HCT116 (cell line): ENCODE results near the gene DDI2. TPM values are rescaled to one million over a fixed set of nuclear protein-coding genes. Genes with fewer than 3 reads are reported as not detected.

Experiments used
- ATAC-seq: fragments of 200-7000 bp; cut with Tn5 transposase; 2 replicates; pipeline ENCODE4 v1.9.1; 2020; ENCODE audit warnings: mild to moderate bottlenecking, moderate library complexity
- BruUV-seq: library from RNA; stranded (reverse); fragments of 400-500 nt; replicated peaks from 2 replicates; lab custom pipeline; 2021; lab: Mats Ljungman, UMichigan
- CTCF ChIA-PET: fragments of 300-600 bp; sonication (Branson Sonifier 250); formaldehyde crosslinking; loops from one replicate; lab custom pipeline; 2021; ENCODE audit warnings: antibody characterized with exemption; lab: Charles Lee
- POLR2A ChIA-PET: fragments of 300-600, 350-600 bp; sonication (Branson Sonifier 250); formaldehyde crosslinking; loops from one replicate; lab custom pipeline; 2021; ENCODE audit warnings: antibody characterized with exemption; lab: Charles Lee
- RAD21 ChIA-PET, 2 experiments: fragments of 300-600 bp; sonication (Branson Sonifier 250); formaldehyde crosslinking; loops; one replicate each; lab custom pipeline; 2023; ENCODE audit warnings: low total read pairs in 2 of 2; ENCODE audit not compliant: uncharacterized antibody in 2 of 2, unreplicated experiment in 2 of 2, low non-redundant PET in 1 of 2; lab: Charles Lee
- DNase-seq: peaks from one replicate; pipeline ENCODE4 v3.0.0-alpha.2; 2010; ENCODE audit warnings: low read depth, low spot score
- H2AFZ ChIP-seq: fragments of 200-600 bp; shearing (Covaris generic), sonication (generic); 2 replicates; pipeline ENCODE4 v1.6.1; 2017; ENCODE audit warnings: low read depth, mixed run types, mixed read lengths, antibody characterized with exemption, low read length; ENCODE audit not compliant: poor library complexity, severe bottlenecking
- H3K27ac ChIP-seq: 2 replicates; pipeline ENCODE4 v1.5.1; 2012; ENCODE audit warnings: low read depth, low read length
- H3K27me3 ChIP-seq: fragments of 200-600 bp; sonication (generic); 2 replicates; pipeline ENCODE4 v1.6.1; 2016; ENCODE audit warnings: mixed run types, low read length, mixed read lengths; ENCODE audit not compliant: insufficient read depth
- H3K36me3 ChIP-seq, 2 experiments: fragments of 200-500 bp in 1 of 2; fragments of 200-600 bp in 1 of 2; sonication (Bioruptor generic) in 1 of 2; sonication (generic) in 1 of 2; 2 replicates each; pipeline versions ENCODE4 v1.5.1 to v1.6.1; 2014 to 2016; ENCODE audit warnings: low read length in 2 of 2, inconsistent platforms in 1 of 2, mixed read lengths in 1 of 2, mixed run types in 1 of 2; ENCODE audit not compliant: insufficient read depth in 2 of 2, control insufficient read depth in 1 of 2
- H3K4me1 ChIP-seq, 2 experiments: fragments of 200-600 bp in 1 of 2; sonication (generic) in 1 of 2; 2 replicates each; pipeline versions ENCODE4 v1.5.1 to v1.6.1; 2012 to 2017; ENCODE audit warnings: low read length in 2 of 2, inconsistent platforms in 1 of 2, mild to moderate bottlenecking in 1 of 2, mixed read lengths in 1 of 2, mixed run types in 1 of 2, moderate library complexity in 1 of 2; ENCODE audit not compliant: insufficient read depth in 2 of 2, control insufficient read depth in 1 of 2
- H3K4me2 ChIP-seq: fragments of 200-600 bp; sonication (generic); 2 replicates; pipeline ENCODE4 v1.6.1; 2017; ENCODE audit warnings: mixed run types, low read length, mixed read lengths
- H3K4me3 ChIP-seq, 2 experiments: fragments of 200-600 bp in 1 of 2; sonication (generic) in 1 of 2; replicated peaks in 1 of 2; 2 replicates each; pipeline ENCODE4 v1.5.1; 2011 to 2016; ENCODE audit warnings: low read length in 2 of 2, control low read depth in 1 of 2, low read depth in 1 of 2, mild to moderate bottlenecking in 1 of 2, mixed read lengths in 1 of 2, mixed run types in 1 of 2
- H3K79me2 ChIP-seq: fragments of 200-600 bp; sonication (generic); 2 replicates; pipeline ENCODE4 v1.6.1; 2017; ENCODE audit warnings: mild to moderate bottlenecking, mixed run types, low read length, moderate library complexity, mixed read lengths; ENCODE audit not compliant: insufficient read depth
- H3K9ac ChIP-seq: fragments of 200-600 bp; sonication (generic); 2 replicates; pipeline ENCODE4 v1.6.1; 2016; ENCODE audit warnings: low read length, mixed read lengths
- H3K9me2 ChIP-seq: fragments of 200-600 bp; sonication (generic), shearing (Covaris generic); 2 replicates; pipeline ENCODE4 v1.6.1; 2017; ENCODE audit warnings: mixed run types, mild to moderate bottlenecking, moderate library complexity; ENCODE audit not compliant: insufficient read depth
- H3K9me3 ChIP-seq, 2 experiments: fragments of 200-500 bp in 1 of 2; fragments of 200-600 bp in 1 of 2; sonication (Bioruptor generic) in 1 of 2; sonication (generic) in 1 of 2; 2 replicates each; pipeline ENCODE4 v1.6.1; 2014 to 2017; ENCODE audit warnings: low read length in 2 of 2, mixed read lengths in 2 of 2, inconsistent platforms in 1 of 2, low read depth in 1 of 2, mild to moderate bottlenecking in 1 of 2, mixed run types in 1 of 2, moderate library complexity in 1 of 2; ENCODE audit not compliant: control insufficient read depth in 1 of 2, insufficient read depth in 1 of 2
- H4K20me1 ChIP-seq: fragments of 200-600 bp; sonication (generic), shearing (Covaris generic); 2 replicates; pipeline ENCODE4 v1.6.1; 2017; ENCODE audit warnings: mixed run types, mild to moderate bottlenecking, moderate library complexity; ENCODE audit not compliant: insufficient read depth
- CBX3 ChIP-seq: IDR thresholded peaks from 2 replicates; pipeline ENCODE4 v1.6.1; 2012; ENCODE audit warnings: low read depth
- CEBPB ChIP-seq: IDR thresholded peaks from 2 replicates; pipeline ENCODE4 v1.6.1; 2012; ENCODE audit warnings: low read depth
- ELF1 ChIP-seq: IDR thresholded peaks from 2 replicates; pipeline ENCODE4 v1.6.1; 2012; ENCODE audit warnings: low read depth, borderline replicate concordance
- EZH2 ChIP-seq: fragments of 200-600 bp; sonication (generic); IDR thresholded peaks from 2 replicates; pipeline ENCODE4 v1.6.1; 2017; ENCODE audit warnings: antibody characterized with exemption, mixed run types
- FOSL1 ChIP-seq: IDR thresholded peaks from 2 replicates; pipeline ENCODE4 v1.6.1; 2012; ENCODE audit warnings: low read depth
- JUND ChIP-seq: IDR thresholded peaks from 2 replicates; pipeline ENCODE4 v1.6.1; 2012
- POLR2A ChIP-seq: IDR thresholded peaks from 2 replicates; pipeline ENCODE4 v1.7.0; 2011; ENCODE audit warnings: borderline replicate concordance; ENCODE audit not compliant: insufficient read depth, insufficient read length; ENCODE audit errors: extremely low read depth
- POLR2AphosphoS5 ChIP-seq: IDR thresholded peaks from 2 replicates; pipeline ENCODE4 v1.6.1; 2011; ENCODE audit warnings: mild to moderate bottlenecking, low read depth, low read length, moderate library complexity
- RAD21 ChIP-seq: IDR thresholded peaks from 2 replicates; pipeline ENCODE4 v1.6.1; 2012; ENCODE audit warnings: low read depth, mild to moderate bottlenecking
- SP1 ChIP-seq: IDR thresholded peaks from 2 replicates; pipeline ENCODE4 v1.6.1; 2012; ENCODE audit warnings: low read depth
- YY1 ChIP-seq: IDR thresholded peaks from 2 replicates; pipeline ENCODE4 v1.6.1; 2011; ENCODE audit warnings: low read length, low read depth, moderate library complexity, mild to moderate bottlenecking; ENCODE audit not compliant: insufficient replicate concordance; ENCODE audit errors: extremely low read depth
- ZFX ChIP-seq: fragments of 450-650 bp; IDR thresholded peaks from 2 replicates; pipeline ENCODE4 v1.6.1; 2017
- intact Hi-C: fragments of 100-400 bp; cut with micrococcal nuclease; formaldehyde crosslinking; loops from 2 replicates; pipeline ENCODE4 v1.10.0; 2022
- total RNA-seq: library from RNA; stranded (reverse); gene quantifications from one replicate; pipeline ENCODE4 v1.2.1, GENCODE V29; 2021; ENCODE audit not compliant: unreplicated experiment
- TF ChIP-seq, protein P1 (sequence below): IDR thresholded peaks from 2 replicates; pipeline ENCODE4 v1.6.1; 2011; ENCODE audit warnings: mild to moderate bottlenecking, low read length, moderate library complexity; ENCODE audit not compliant: insufficient replicate concordance; ENCODE audit errors: extremely low read depth
- TF ChIP-seq, protein P2 (sequence below), 3 experiments: fragments of 200-600 bp in 1 of 3; sonication (generic) in 1 of 3; IDR thresholded peaks in 2 of 3; conservative IDR thresholded peaks in 1 of 3; 2 replicates each; pipeline ENCODE4 v1.5.1; 2012 to 2017; ENCODE audit warnings: low read depth in 2 of 3, low read length in 2 of 3, antibody characterized with exemption in 1 of 3, borderline replicate concordance in 1 of 3, control low read depth in 1 of 3, mild to moderate bottlenecking in 1 of 3, mixed read lengths in 1 of 3, mixed run types in 1 of 3, moderate library complexity in 1 of 3; ENCODE audit not compliant: insufficient read depth in 1 of 3
- TF ChIP-seq, protein P3 (sequence below): IDR thresholded peaks from 2 replicates; pipeline ENCODE4 v1.6.1; 2012

Gene DDI2
- total RNA-seq, 1 experiment from 2014 or later, result 26.3 TPM

DNA sequence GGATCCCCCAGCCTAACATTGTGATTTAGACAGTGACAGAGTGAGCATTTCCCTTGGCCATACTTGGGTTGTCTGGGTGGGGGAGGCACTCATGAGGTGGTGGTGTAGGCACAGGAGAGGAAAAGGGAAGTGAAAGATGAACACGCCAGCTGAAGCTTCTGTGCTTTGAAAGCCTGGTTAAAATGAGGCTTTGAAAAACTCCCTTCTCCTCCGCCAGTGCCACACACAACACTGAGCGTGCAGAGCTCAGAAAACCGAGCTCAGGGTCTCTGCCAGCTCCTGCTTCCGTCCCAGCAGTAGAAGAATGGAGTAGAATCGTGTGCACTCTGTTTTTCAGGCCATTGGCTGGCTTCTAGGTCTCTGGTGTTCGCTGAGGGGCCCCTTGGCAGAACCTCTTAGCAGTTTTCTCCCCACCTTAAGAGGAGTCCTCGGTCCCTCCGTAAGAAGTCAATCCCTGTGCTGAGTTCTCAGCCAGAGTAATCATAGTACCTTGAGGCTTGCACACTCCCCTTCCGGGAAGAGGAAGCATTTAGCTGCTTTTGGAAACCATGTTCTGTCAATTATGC, 79.8 kb downstream of the DDI2 start:
- intact Hi-C loops, result no loop called here
- Histone ChIP-seq H3K9me2 (no peaks in the 10 kb centered on the region), H2AFZ (no peak overlapping the region), H3K4me1 (no peaks in the 10 kb centered on the region), H3K79me2 (peaks cover 19% of the 10 kb centered on the region), H3K27ac (no peak overlapping the region), H3K36me3 (no peaks in the 10 kb centered on the region), H3K4me2 (no peak overlapping the region), H3K9me3 (no peaks in the 10 kb centered on the region), H3K27me3 (no peaks in the 10 kb centered on the region), H4K20me1 (no peaks in the 10 kb centered on the region), H3K9ac (no peak overlapping the region), H3K4me3 (no peak overlapping the region)
- BruUV-seq, result no TSS peak
- ChIA-PET CTCF (no interaction called here), POLR2A (no interaction called here), RAD21 (no interaction called here)
- TF ChIP-seq POLR2A (no peak), FOSL1 (no peak), CBX3 (no peak)
- DNase-seq (no peak), ATAC-seq (no peak)

DNA sequence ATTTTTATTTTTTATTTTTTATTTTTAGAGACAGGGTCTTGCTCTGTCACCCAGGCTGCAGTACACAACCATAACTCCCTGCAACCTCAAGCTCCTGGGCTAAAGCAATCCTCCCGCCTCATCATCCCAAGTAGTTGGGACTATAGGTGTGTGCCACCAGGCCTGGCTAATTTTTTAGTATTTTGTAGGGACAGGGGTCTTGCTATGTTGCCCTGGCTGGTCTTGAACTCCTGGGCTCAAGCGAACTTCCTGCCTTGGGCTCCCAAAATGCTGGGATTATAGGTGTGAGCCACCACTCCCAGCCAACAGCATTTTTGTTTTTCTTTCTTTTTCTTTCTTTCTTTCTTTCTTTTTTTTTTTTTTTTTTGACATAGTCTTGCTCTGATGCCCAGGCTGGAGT, 80.9 kb downstream of the DDI2 start:
- H4K20me1 ChIP-seq, result no peaks in the 10 kb centered on the region
- no peak overlapping the region for H3K9ac ChIP-seq
- H2AFZ ChIP-seq, result no peak overlapping the region
- ATAC-seq (no peak), DNase-seq (no peak)
- peaks cover 15% of the 10 kb centered on the region; the same call in 1 of the 2 replicates for H3K79me2 ChIP-seq
- no peaks in the 10 kb centered on the region for H3K27me3 ChIP-seq
- intact Hi-C loops, result no loop called here
- H3K36me3 ChIP-seq, result no peaks in the 10 kb centered on the region
- H3K4me2 ChIP-seq, result no peak overlapping the region
- no peaks in the 10 kb centered on the region for H3K9me2 ChIP-seq
- no TSS peak for BruUV-seq
- H3K4me1 ChIP-seq, result peaks cover 0 to 3% of the 10 kb centered on the region in 2 experiments; a peak in 1 of 4 replicates
- ChIA-PET CTCF (no interaction called here), RAD21 (no interaction called here), POLR2A (no interaction called here)
- no peaks in the 10 kb centered on the region for H3K9me3 ChIP-seq
- no peak overlapping the region for H3K4me3 ChIP-seq
- no peak overlapping the region for H3K27ac ChIP-seq
- TF ChIP-seq, protein P1, sequence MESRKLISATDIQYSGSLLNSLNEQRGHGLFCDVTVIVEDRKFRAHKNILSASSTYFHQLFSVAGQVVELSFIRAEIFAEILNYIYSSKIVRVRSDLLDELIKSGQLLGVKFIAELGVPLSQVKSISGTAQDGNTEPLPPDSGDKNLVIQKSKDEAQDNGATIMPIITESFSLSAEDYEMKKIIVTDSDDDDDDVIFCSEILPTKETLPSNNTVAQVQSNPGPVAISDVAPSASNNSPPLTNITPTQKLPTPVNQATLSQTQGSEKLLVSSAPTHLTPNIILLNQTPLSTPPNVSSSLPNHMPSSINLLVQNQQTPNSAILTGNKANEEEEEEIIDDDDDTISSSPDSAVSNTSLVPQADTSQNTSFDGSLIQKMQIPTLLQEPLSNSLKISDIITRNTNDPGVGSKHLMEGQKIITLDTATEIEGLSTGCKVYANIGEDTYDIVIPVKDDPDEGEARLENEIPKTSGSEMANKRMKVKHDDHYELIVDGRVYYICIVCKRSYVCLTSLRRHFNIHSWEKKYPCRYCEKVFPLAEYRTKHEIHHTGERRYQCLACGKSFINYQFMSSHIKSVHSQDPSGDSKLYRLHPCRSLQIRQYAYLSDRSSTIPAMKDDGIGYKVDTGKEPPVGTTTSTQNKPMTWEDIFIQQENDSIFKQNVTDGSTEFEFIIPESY, result no peak
- TF ChIP-seq, protein P2, sequence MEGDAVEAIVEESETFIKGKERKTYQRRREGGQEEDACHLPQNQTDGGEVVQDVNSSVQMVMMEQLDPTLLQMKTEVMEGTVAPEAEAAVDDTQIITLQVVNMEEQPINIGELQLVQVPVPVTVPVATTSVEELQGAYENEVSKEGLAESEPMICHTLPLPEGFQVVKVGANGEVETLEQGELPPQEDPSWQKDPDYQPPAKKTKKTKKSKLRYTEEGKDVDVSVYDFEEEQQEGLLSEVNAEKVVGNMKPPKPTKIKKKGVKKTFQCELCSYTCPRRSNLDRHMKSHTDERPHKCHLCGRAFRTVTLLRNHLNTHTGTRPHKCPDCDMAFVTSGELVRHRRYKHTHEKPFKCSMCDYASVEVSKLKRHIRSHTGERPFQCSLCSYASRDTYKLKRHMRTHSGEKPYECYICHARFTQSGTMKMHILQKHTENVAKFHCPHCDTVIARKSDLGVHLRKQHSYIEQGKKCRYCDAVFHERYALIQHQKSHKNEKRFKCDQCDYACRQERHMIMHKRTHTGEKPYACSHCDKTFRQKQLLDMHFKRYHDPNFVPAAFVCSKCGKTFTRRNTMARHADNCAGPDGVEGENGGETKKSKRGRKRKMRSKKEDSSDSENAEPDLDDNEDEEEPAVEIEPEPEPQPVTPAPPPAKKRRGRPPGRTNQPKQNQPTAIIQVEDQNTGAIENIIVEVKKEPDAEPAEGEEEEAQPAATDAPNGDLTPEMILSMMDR (IDR thresholded peaks at IDR 0.05 in 2 of 3, conservative IDR thresholded peaks at IDR 0.05 in 1 of 3; ENCODE audit: borderline replicate concordance in 1 of 3, insufficient read depth in 1 of 3, low read depth in 2 of 3, low read length in 2 of 3), result no peak
- no peak for TF ChIP-seq RAD21
- no peak for TF ChIP-seq YY1
- TF ChIP-seq POLR2AphosphoS5, result no peak
- no peak for TF ChIP-seq ELF1
- TF ChIP-seq JUND, result no peak
- no peak for TF ChIP-seq ZFX
- TF ChIP-seq, protein P3, sequence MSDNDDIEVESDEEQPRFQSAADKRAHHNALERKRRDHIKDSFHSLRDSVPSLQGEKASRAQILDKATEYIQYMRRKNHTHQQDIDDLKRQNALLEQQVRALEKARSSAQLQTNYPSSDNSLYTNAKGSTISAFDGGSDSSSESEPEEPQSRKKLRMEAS, result no peak
- no peak for TF ChIP-seq SP1
- TF ChIP-seq EZH2, result no peak
- no peak for TF ChIP-seq CEBPB
